GM12865 (cell line): ENCODE data around the gene PARP8.
"Not testable (repeated sequence)": the region's sequence is repeated elsewhere in the genome, so short reads cannot be mapped to it uniquely, and the experiment has no call there.

Experiments used
- DNase-seq: peaks from one replicate; pipeline ENCODE4 v3.0.0; 2010; ENCODE audit warnings: low read depth
- H3K4me3 ChIP-seq: 2 replicates; pipeline ENCODE4 v1.5.1; 2011; ENCODE audit warnings: mild to moderate bottlenecking, low read depth, low read length, control low read depth
- CTCF ChIP-seq: IDR thresholded peaks from 2 replicates; pipeline ENCODE4 v1.5.1; 2011; ENCODE audit warnings: low read length, control low read depth, low read depth, inconsistent platforms; ENCODE audit not compliant: insufficient read depth; ENCODE audit errors: missing control alignments

Gene PARP8

GRCh38 chr5:50667023-50667652, 701 bp downstream of the PARP8 start:
- H3K4me3 ChIP-seq, result peak overlapping the region; percentile 98
- no peak for TF ChIP-seq CTCF
- peak; percentile 61 for DNase-seq

DNA sequence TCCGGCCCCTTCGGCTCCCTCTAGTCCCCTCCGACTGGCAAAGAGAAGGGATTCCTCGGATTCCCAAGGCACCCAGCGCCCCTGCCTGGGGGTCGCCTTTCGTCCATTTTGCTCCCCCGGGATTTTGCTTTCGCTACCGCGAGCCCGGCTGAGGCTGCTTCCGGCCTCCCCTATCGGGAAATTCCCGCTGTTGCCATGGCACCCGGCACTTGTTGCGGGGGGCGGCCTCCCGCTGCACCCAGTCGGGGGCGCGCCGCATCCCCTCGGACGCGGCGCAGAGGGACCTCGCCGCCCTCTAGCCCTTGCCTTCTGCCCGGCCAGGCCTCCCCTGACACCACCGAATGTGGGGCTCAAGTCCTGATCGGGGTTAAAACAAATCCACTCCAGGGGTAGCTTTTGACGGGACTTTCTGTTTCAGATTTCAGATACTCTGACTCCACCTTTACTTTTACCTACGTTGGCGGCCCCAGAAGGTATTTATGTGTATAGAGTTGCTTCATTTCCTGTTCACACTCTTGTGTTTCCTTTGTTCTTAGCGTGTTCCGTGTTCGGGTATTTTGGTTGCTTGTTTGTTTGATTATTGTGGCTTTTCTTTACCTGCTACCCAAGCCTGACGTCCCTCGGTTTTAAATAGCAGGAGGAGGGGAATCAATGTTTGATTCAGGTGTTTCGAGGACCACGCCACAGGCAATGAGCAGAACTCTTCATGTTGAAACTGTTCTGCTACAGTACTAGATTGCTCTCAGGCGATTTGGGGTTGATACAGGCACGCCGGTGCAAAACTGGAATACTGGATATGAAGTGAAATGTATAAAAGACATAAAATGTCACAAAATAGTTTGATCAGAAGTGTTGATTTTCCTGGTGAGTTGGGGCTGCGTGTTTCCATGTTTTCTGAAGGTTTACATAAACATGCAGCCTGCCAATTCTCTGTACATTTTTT, 1.5 kb downstream of the PARP8 start:
- peak overlapping the region; percentile 98 for H3K4me3 ChIP-seq
- DNase-seq, result peak; percentile 90
- TF ChIP-seq CTCF, result no peak

- peak overlapping the region; percentile 98 for H3K4me3 ChIP-seq
- DNase-seq, result not testable (repeated sequence)
Observed at GRCh38 chr5:50668636-50669035, 2.2 kb downstream of the PARP8 start.

DNA sequence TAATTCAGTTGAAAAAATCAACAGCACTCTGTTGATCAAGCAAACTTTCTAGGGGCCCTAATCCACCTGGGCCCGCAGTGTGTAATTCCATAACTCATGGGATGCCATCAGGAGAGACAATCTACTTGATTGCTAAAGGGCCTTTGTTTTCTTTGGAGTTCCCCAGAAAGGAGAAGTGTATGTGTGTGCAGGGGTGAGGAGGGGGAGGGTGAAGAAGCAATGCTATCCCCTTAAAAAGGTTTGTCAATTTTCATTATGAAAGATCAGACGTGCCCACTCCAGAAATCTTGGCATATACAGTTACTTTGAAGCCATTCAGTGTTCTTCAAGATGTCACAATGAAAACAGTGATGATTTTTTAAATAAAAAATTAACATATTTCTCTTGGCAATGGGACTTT, 6.2 kb downstream of the PARP8 start:
- H3K4me3 ChIP-seq, result no peak overlapping the region
- no peak for TF ChIP-seq CTCF
- no peak for DNase-seq

DNA sequence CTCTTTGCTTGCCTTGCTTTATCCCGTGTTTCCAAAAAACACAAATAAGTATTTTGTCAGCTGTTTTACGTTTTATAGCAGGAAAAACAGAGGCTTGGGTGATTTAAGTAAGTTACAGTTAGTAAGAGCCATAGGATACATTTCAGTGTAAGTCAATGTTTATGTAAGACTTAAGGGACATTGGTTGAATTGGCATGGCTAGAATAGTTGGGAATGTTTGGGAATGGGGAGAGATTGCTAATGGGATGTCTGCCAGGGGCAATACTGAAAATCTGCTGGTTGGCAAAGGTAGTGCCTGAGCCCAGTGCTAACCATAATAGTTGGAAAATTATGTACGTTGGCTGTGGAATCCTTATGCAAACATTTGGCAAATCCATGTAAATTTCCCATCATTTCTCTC, 7.0 kb downstream of the PARP8 start:
- not testable (repeated sequence) for H3K4me3 ChIP-seq, DNase-seq

DNA sequence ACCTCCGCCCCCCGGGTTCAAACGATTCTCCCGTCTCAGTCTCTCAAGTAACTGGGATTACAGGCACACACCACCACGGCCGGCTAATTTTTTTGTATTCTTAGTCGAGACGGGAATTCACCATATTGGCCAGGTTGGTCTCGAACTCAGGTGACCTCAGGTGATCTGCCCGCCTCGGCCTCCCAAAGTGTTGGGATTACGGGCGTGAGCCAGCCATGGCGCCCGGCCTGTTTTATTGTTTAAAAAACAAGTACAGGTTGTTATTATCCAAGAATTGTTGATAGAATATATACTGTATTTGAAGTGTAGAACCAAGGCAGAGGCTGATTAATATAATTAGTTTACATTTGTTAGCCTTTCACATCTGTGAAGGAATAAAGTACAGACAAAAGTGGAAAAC, 8.9 kb downstream of the PARP8 start:
- H3K4me3 ChIP-seq, result no peak overlapping the region
- TF ChIP-seq CTCF, result no peak
- DNase-seq, result no peak

DNA sequence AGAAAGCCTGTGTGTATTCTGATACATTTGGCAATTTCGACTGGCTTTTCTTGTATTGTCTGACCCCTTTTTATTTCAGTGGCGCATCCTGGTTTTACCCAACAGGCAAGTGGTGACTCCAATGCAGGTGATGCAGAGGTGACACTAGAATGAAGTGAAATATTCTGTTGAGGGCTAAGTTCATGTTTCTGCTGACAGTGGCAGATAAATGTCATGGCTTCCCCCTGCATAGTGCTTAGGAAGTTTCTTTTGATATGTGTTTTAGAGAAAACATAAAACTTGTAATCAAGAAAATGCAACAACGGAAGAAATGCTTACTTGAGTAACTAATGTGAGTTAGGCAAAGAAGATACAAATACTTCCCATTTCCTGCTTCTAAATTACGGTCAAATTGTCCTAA, 13.1 kb downstream of the PARP8 start:
- H3K4me3 ChIP-seq, DNase-seq: not testable (repeated sequence)

- no peak for TF ChIP-seq CTCF
- no peak overlapping the region for H3K4me3 ChIP-seq
- DNase-seq, result peak; percentile 35
Observed at GRCh38 chr5:50684721-50685120, 18.3 kb downstream of the PARP8 start.
